HepG2 (cell line): ENCODE measurements around the gene LRRC53.

Experiments used
- CBX5 ChIP-seq: sonication (generic); formaldehyde crosslinking; IDR thresholded peaks from 2 replicates; pipeline ENCODE4 v1.4.0; 2020; ENCODE audit warnings: missing genetic modification reagents, borderline replicate concordance
- CTCF ChIP-seq: sonication (generic); formaldehyde crosslinking; IDR thresholded peaks from 2 replicates; pipeline ENCODE4 v1.5.0; 2020; ENCODE audit warnings: mild to moderate bottlenecking, missing genetic modification reagents, moderate library complexity
- DPF2 ChIP-seq: sonication (generic); formaldehyde crosslinking; IDR thresholded peaks from 2 replicates; pipeline ENCODE4 v1.4.0; 2020; ENCODE audit warnings: mild to moderate bottlenecking, low read depth, missing genetic modification reagents, borderline replicate concordance
- EP300 ChIP-seq, 3 experiments: sonication (generic) in 1 of 3; formaldehyde crosslinking in 1 of 3; IDR thresholded peaks; 2 replicates each; pipeline versions ENCODE4 v1.5.1 to v1.6.1; 2011 to 2020; ENCODE audit warnings: low read depth in 2 of 3, low read length in 2 of 3, borderline replicate concordance in 1 of 3, improper control_type of control experiment in 1 of 3, mild to moderate bottlenecking in 1 of 3, missing genetic modification reagents in 1 of 3, moderate library complexity in 1 of 3
- EZH2 ChIP-seq: conservative IDR thresholded peaks from 2 replicates; pipeline ENCODE4 v1.6.1; 2012; ENCODE audit warnings: mild to moderate bottlenecking, low read depth, low read length, moderate library complexity
- PHB2 ChIP-seq: fragments of 450-650 bp; IDR thresholded peaks from 2 replicates; pipeline ENCODE4 v1.6.1; 2018; ENCODE audit not compliant: partially characterized antibody
- POLR2AphosphoS5 ChIP-seq: IDR thresholded peaks from 2 replicates; pipeline ENCODE4 v1.6.1; 2012; ENCODE audit warnings: low read depth, low read length
- REST ChIP-seq, 2 experiments: IDR thresholded peaks; 2 replicates each; pipeline ENCODE4 v1.6.1; 2011 to 2012; ENCODE audit warnings: low read length in 2 of 2, borderline replicate concordance in 1 of 2, low read depth in 1 of 2, mild to moderate bottlenecking in 1 of 2, moderate library complexity in 1 of 2
- SP4 ChIP-seq: sonication (generic); formaldehyde crosslinking; IDR thresholded peaks from 2 replicates; pipeline ENCODE4 v1.8.1; 2023; ENCODE audit warnings: mild to moderate bottlenecking, missing genetic modification reagents
- TBP ChIP-seq: sonication (generic); formaldehyde crosslinking; IDR thresholded peaks from 2 replicates; pipeline ENCODE4 v1.5.0; 2020; ENCODE audit warnings: missing genetic modification reagents
- ZNF354B ChIP-seq: sonication (generic); formaldehyde crosslinking; IDR thresholded peaks from 2 replicates; pipeline ENCODE4 v1.8.0; 2022; ENCODE audit warnings: mild to moderate bottlenecking, missing genetic modification reagents
- ZNF83 ChIP-seq: sonication (generic); formaldehyde crosslinking; IDR thresholded peaks from 2 replicates; pipeline ENCODE4 v1.4.0; 2020; ENCODE audit warnings: missing genetic modification reagents, mild to moderate bottlenecking, borderline replicate concordance
- TF ChIP-seq, protein P1 (sequence below): fragments of 450-650 bp; IDR thresholded peaks from 2 replicates; pipeline ENCODE4 v1.6.1; 2016
- TF ChIP-seq, protein P2 (sequence below): sonication (generic); formaldehyde crosslinking; IDR thresholded peaks from 2 replicates; pipeline ENCODE4 v1.4.0; 2020; ENCODE audit warnings: missing genetic modification reagents

- no peak for TF ChIP-seq EZH2
- no peak for TF ChIP-seq CTCF (CRISPR knock-in tag)
- no peak for TF ChIP-seq PHB2
- TF ChIP-seq TBP (CRISPR knock-in tag): no peak
- TF ChIP-seq ZNF83 (CRISPR knock-in tag): no peak
- no peak for TF ChIP-seq REST (IDR thresholded peaks at IDR 0.05; ENCODE audit: borderline replicate concordance in 1 of 2, low read depth in 1 of 2, low read length in 2 of 2)
- TF ChIP-seq, protein P1, sequence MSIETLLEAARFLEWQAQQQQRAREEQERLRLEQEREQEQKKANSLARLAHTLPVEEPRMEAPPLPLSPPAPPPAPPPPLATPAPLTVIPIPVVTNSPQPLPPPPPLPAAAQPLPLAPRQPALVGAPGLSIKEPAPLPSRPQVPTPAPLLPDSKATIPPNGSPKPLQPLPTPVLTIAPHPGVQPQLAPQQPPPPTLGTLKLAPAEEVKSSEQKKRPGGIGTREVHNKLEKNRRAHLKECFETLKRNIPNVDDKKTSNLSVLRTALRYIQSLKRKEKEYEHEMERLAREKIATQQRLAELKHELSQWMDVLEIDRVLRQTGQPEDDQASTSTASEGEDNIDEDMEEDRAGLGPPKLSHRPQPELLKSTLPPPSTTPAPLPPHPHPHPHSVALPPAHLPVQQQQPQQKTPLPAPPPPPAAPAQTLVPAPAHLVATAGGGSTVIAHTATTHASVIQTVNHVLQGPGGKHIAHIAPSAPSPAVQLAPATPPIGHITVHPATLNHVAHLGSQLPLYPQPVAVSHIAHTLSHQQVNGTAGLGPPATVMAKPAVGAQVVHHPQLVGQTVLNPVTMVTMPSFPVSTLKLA: no peak
- TF ChIP-seq SP4 (CRISPR knock-in tag): no peak
- no peak for TF ChIP-seq CBX5
- TF ChIP-seq POLR2AphosphoS5: no peak
- TF ChIP-seq EP300 (IDR thresholded peaks at IDR 0.05; ENCODE audit: low read depth in 2 of 2, low read length in 2 of 2): no peak
- no peak for TF ChIP-seq EP300 (CRISPR knock-in tag; IDR thresholded peaks at IDR 0.05; ENCODE audit: borderline replicate concordance)
- no peak for TF ChIP-seq DPF2 (CRISPR knock-in tag)
- TF ChIP-seq, protein P2, sequence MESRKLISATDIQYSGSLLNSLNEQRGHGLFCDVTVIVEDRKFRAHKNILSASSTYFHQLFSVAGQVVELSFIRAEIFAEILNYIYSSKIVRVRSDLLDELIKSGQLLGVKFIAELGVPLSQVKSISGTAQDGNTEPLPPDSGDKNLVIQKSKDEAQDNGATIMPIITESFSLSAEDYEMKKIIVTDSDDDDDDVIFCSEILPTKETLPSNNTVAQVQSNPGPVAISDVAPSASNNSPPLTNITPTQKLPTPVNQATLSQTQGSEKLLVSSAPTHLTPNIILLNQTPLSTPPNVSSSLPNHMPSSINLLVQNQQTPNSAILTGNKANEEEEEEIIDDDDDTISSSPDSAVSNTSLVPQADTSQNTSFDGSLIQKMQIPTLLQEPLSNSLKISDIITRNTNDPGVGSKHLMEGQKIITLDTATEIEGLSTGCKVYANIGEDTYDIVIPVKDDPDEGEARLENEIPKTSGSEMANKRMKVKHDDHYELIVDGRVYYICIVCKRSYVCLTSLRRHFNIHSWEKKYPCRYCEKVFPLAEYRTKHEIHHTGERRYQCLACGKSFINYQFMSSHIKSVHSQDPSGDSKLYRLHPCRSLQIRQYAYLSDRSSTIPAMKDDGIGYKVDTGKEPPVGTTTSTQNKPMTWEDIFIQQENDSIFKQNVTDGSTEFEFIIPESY (CRISPR knock-in tag): no peak
- TF ChIP-seq ZNF354B (CRISPR knock-in tag): no peak
These were observed at the start of gene LRRC53 for GRCh38 chr1:74512170-74512915.
